Stimulated activated naive CD8-positive, alpha-beta T cell treated with anti-CD3 and anti-CD28 coated beads, Interleukin-15, Interleukin-2, amounts not matched to agents 100 ng/mL and 50 ng/mL, for 24 hours (primary cell): ENCODE results near the gene PIK3R6.
A peak's percentile ranks its signal among the peaks of the same experiment; 100 is the strongest.
"Not testable (repeated sequence)": the region's sequence is repeated elsewhere in the genome, so short reads cannot be mapped to it uniquely, and the experiment has no call there.

Source experiments
- H3K27ac Mint-ChIP-seq: one replicate; pipeline ENCODE4 v1.8.0; 2021; ENCODE audit warnings: mild to moderate bottlenecking, mixed read lengths
- H3K27me3 Mint-ChIP-seq: one replicate; pipeline ENCODE4 v1.8.0; 2021; ENCODE audit warnings: mixed read lengths
- H3K36me3 Mint-ChIP-seq: one replicate; pipeline ENCODE4 v1.8.0; 2021; ENCODE audit warnings: low read depth, mixed read lengths
- H3K4me1 Mint-ChIP-seq: one replicate; pipeline ENCODE4 v1.8.0; 2021; ENCODE audit warnings: low read depth, mixed read lengths
- H3K4me3 Mint-ChIP-seq: one replicate; pipeline ENCODE4 v1.8.0; 2021; ENCODE audit warnings: mild to moderate bottlenecking, mixed read lengths
- H3K9me3 Mint-ChIP-seq: one replicate; pipeline ENCODE4 v1.8.0; 2021; ENCODE audit warnings: mixed read lengths

PIK3R6 gene

GRCh38 chr17:8818654-8819330, 48.7 kb downstream of the PIK3R6 start:
- H3K27me3 Mint-ChIP-seq, result peaks cover 15% of the 10 kb centered on the region
- no peaks in the 10 kb centered on the region for H3K9me3 Mint-ChIP-seq
- no peak overlapping the region for H3K4me3 Mint-ChIP-seq
- no peaks in the 10 kb centered on the region for H3K4me1 Mint-ChIP-seq
- H3K27ac Mint-ChIP-seq, result no peak overlapping the region
- no peaks in the 10 kb centered on the region for H3K36me3 Mint-ChIP-seq

GRCh38 chr17:8818047-8818446, 49.4 kb downstream of the PIK3R6 start:
- no peaks in the 10 kb centered on the region for H3K36me3 Mint-ChIP-seq
- no peak overlapping the region for H3K27ac Mint-ChIP-seq
- H3K4me3 Mint-ChIP-seq, result no peak overlapping the region
- H3K27me3 Mint-ChIP-seq, result peaks cover 18% of the 10 kb centered on the region
- peaks cover 2% of the 10 kb centered on the region for H3K9me3 Mint-ChIP-seq
- H3K4me1 Mint-ChIP-seq, result no peaks in the 10 kb centered on the region

GRCh38 chr17:8806926-8807550, 60.4 kb downstream of the PIK3R6 start:
- Mint-ChIP-seq H3K9me3 (peaks cover 14% of the 10 kb centered on the region), H3K27ac (peak overlapping the region; percentile 50), H3K27me3 (no peaks in the 10 kb centered on the region), H3K36me3 (peaks cover 10% of the 10 kb centered on the region), H3K4me3 (no peak overlapping the region), H3K4me1 (peaks cover 19% of the 10 kb centered on the region)

GRCh38 chr17:8806253-8806925, 61.1 kb downstream of the PIK3R6 start:
- Mint-ChIP-seq H3K4me3 (no peak overlapping the region), H3K27ac (peak overlapping the region; percentile 50), H3K9me3 (peaks cover 11% of the 10 kb centered on the region), H3K4me1 (peaks cover 19% of the 10 kb centered on the region), H3K36me3 (peaks cover 10% of the 10 kb centered on the region), H3K27me3 (no peaks in the 10 kb centered on the region)

- not testable (repeated sequence) for H3K27me3 Mint-ChIP-seq, H3K4me3 Mint-ChIP-seq, H3K27ac Mint-ChIP-seq
- Mint-ChIP-seq H3K36me3 (peaks cover 10% of the 10 kb centered on the region), H3K4me1 (peaks cover 19% of the 10 kb centered on the region), H3K9me3 (peaks cover 11% of the 10 kb centered on the region)
Measured at GRCh38 chr17:8805396-8805795, 62.1 kb downstream of the PIK3R6 start.

GRCh38 chr17:8803531-8804420, 63.7 kb downstream of the PIK3R6 start:
- Mint-ChIP-seq H3K9me3 (peaks cover 11% of the 10 kb centered on the region), H3K4me1 (peaks cover 19% of the 10 kb centered on the region), H3K36me3 (no peaks in the 10 kb centered on the region), H3K27me3 (no peaks in the 10 kb centered on the region), H3K27ac (no peak overlapping the region), H3K4me3 (no peak overlapping the region)

GRCh38 chr17:8801135-8801840, 66.2 kb downstream of the PIK3R6 start:
- H3K9me3 Mint-ChIP-seq, result no peaks in the 10 kb centered on the region
- no peaks in the 10 kb centered on the region for H3K36me3 Mint-ChIP-seq
- H3K4me1 Mint-ChIP-seq, result peaks cover 6% of the 10 kb centered on the region
- H3K27ac Mint-ChIP-seq, result no peak overlapping the region
- H3K4me3 Mint-ChIP-seq, result no peak overlapping the region
- no peaks in the 10 kb centered on the region for H3K27me3 Mint-ChIP-seq

- no peak overlapping the region for H3K27ac Mint-ChIP-seq
- H3K4me1 Mint-ChIP-seq, result no peaks in the 10 kb centered on the region
- H3K36me3 Mint-ChIP-seq, result no peaks in the 10 kb centered on the region
- H3K9me3 Mint-ChIP-seq, result no peaks in the 10 kb centered on the region
- H3K27me3 Mint-ChIP-seq, result no peaks in the 10 kb centered on the region
- H3K4me3 Mint-ChIP-seq, result no peak overlapping the region
Measured at GRCh38 chr17:8800656-8801055, 66.8 kb downstream of the PIK3R6 start.

GRCh38 chr17:8799570-8800212, 67.8 kb downstream of the PIK3R6 start:
- H3K4me3 Mint-ChIP-seq, result no peak overlapping the region
- no peaks in the 10 kb centered on the region for H3K4me1 Mint-ChIP-seq
- no peaks in the 10 kb centered on the region for H3K36me3 Mint-ChIP-seq
- H3K9me3 Mint-ChIP-seq, result no peaks in the 10 kb centered on the region
- H3K27me3 Mint-ChIP-seq, result no peaks in the 10 kb centered on the region
- no peak overlapping the region for H3K27ac Mint-ChIP-seq

GRCh38 chr17:8798846-8799569, 68.5 kb downstream of the PIK3R6 start, which contains the start of gene MFSD6L:
MFSD6L (minus strand) TSS chr17:8799365; CDS start chr17:8799120, 245 bp downstream.
- no peaks in the 10 kb centered on the region for H3K27me3 Mint-ChIP-seq
- no peak within 1 kb of the TSS for H3K4me3 Mint-ChIP-seq
- H3K4me1 Mint-ChIP-seq, result no peaks in the 10 kb centered on the region
- no peaks in the 10 kb centered on the region for H3K36me3 Mint-ChIP-seq
- no peaks in the 10 kb centered on the region for H3K9me3 Mint-ChIP-seq
- H3K27ac Mint-ChIP-seq, result no peak within 1 kb of the TSS

GRCh38 chr17:8798176-8798845, 69.2 kb downstream of the PIK3R6 start:
- Mint-ChIP-seq H3K9me3 (no peaks in the 10 kb centered on the region), H3K4me1 (no peaks in the 10 kb centered on the region), H3K27me3 (no peaks in the 10 kb centered on the region), H3K4me3 (no peak overlapping the region), H3K36me3 (no peaks in the 10 kb centered on the region), H3K27ac (no peak overlapping the region)

- no peaks in the 10 kb centered on the region for H3K9me3 Mint-ChIP-seq
- no peak overlapping the region for H3K27ac Mint-ChIP-seq
- H3K4me3 Mint-ChIP-seq, result no peak overlapping the region
- H3K4me1 Mint-ChIP-seq, result no peaks in the 10 kb centered on the region
- H3K27me3 Mint-ChIP-seq, result no peaks in the 10 kb centered on the region
- no peaks in the 10 kb centered on the region for H3K36me3 Mint-ChIP-seq
Measured at GRCh38 chr17:8797621-8798175, 69.8 kb downstream of the PIK3R6 start.

GRCh38 chr17:8794636-8795035, 72.8 kb downstream of the PIK3R6 start:
- H3K9me3 Mint-ChIP-seq, result peaks cover 4% of the 10 kb centered on the region
- H3K4me3 Mint-ChIP-seq, result no peak overlapping the region
- H3K4me1 Mint-ChIP-seq, result peaks cover 5% of the 10 kb centered on the region
- no peaks in the 10 kb centered on the region for H3K36me3 Mint-ChIP-seq
- H3K27ac Mint-ChIP-seq, result no peak overlapping the region
- no peaks in the 10 kb centered on the region for H3K27me3 Mint-ChIP-seq
